K562 (cell line): ENCODE results near the gene MAN1B1. TPM values are rescaled to one million over a fixed set of nuclear protein-coding genes. Genes with fewer than 3 reads are reported as not detected.
A peak's percentile ranks its signal among the peaks of the same experiment; 100 is the strongest.

Source experiments
- EGR1 ChIP-seq: fragments of 450-650 bp; conservative IDR thresholded peaks from 2 replicates; pipeline ENCODE4 v1.6.1; 2017; ENCODE audit warnings: mild to moderate bottlenecking
- MEIS2 ChIP-seq: fragments of 450-650 bp; IDR thresholded peaks from 2 replicates; pipeline ENCODE4 v1.6.1; 2014; ENCODE audit warnings: mild to moderate bottlenecking; ENCODE audit not compliant: partially characterized antibody
- NCOA1 ChIP-seq: fragments of 450-650 bp; IDR thresholded peaks from 2 replicates; pipeline ENCODE4 v1.6.1; 2016; ENCODE audit warnings: low read depth
- NFIC ChIP-seq: fragments of 450-650 bp; IDR thresholded peaks from 2 replicates; pipeline ENCODE4 v1.6.1; 2017; ENCODE audit warnings: mild to moderate bottlenecking, inconsistent platforms
- RBM14 ChIP-seq: fragments of 200-400 bp; formaldehyde crosslinking; IDR thresholded peaks from 2 replicates; pipeline ENCODE4 v1.6.1; 2018; ENCODE audit warnings: low read depth, mild to moderate bottlenecking, low read length, moderate library complexity, borderline replicate concordance; ENCODE audit not compliant: insufficient read depth
- SRSF9 ChIP-seq: fragments of 200-400 bp; formaldehyde crosslinking; IDR thresholded peaks from 2 replicates; pipeline ENCODE4 v1.6.1; 2017; ENCODE audit warnings: low read depth, low read length, borderline replicate concordance
- TOE1 ChIP-seq, 2 experiments: fragments of 450-650 bp in 1 of 2; sonication (generic) in 1 of 2; formaldehyde crosslinking in 1 of 2; IDR thresholded peaks; 2 replicates each; pipeline versions ENCODE4 v1.7.1 to v1.8.0; 2016 to 2022; ENCODE audit warnings: borderline replicate concordance in 2 of 2, mild to moderate bottlenecking in 2 of 2, antibody characterized with exemption in 1 of 2, inconsistent platforms in 1 of 2, low read depth in 1 of 2, missing genetic modification reagents in 1 of 2, moderate library complexity in 1 of 2
- TRIM28 ChIP-seq: fragments of 450-650 bp; IDR thresholded peaks from 2 replicates; pipeline ENCODE4 v1.6.1; 2017
- ZKSCAN8 ChIP-seq: fragments of 200-800 bp; sonication (Bioruptor generic); IDR thresholded peaks from 2 replicates; pipeline ENCODE4 v1.6.1; 2016; ENCODE audit warnings: missing genetic modification characterization, missing compliant biosample characterization
- ZNF121 ChIP-seq: sonication (generic); formaldehyde crosslinking; conservative IDR thresholded peaks from 2 replicates; pipeline ENCODE4 v1.8.0; 2022; ENCODE audit warnings: missing genetic modification reagents
- ZNF184 ChIP-seq: sonication (generic); formaldehyde crosslinking; IDR thresholded peaks from 2 replicates; pipeline ENCODE4 v1.5.0; 2020; ENCODE audit warnings: missing genetic modification reagents
- ZNF444 ChIP-seq: fragments of 250-450 bp; sonication (Bioruptor Pico); IDR thresholded peaks from 2 replicates; pipeline ENCODE4 v1.4.0; 2020; ENCODE audit warnings: mild to moderate bottlenecking, moderate library complexity
- polyA plus RNA-seq, 8 experiments: library from polyadenylated mRNA; depleted of rRNA in 4 of 8; stranded (reverse) in 5 of 8; unstranded in 3 of 8; fragments of >200 nt; fragmentation: Nextera tagmentation in 2 of 8; fragmentation: Illumina TruSeq in 1 of 8; extraction: Ambion mirVana in 2 of 8; extraction: Trizol in 1 of 8; gene quantifications; 2 replicates each; pipeline versions ENCODE4 v1.2.1 to v1.2.3, GENCODE V29; 2011 to 2014; ENCODE audit warnings: inconsistent platforms in 1 of 8, missing spikeins in 1 of 8
- total RNA-seq, 7 experiments: library from RNA; depleted of rRNA in 6 of 7; stranded (reverse); fragments of >200 nt in 6 of 7; fragmentation: Illumina TruSeq in 2 of 7; extraction: Trizol in 2 of 7; gene quantifications; 2 replicates each; pipeline versions ENCODE4 v1.2.1 to v1.2.3, GENCODE V29; 2011 to 2021; ENCODE audit warnings: low replicate concordance in 1 of 7
- TF ChIP-seq, protein P1 (sequence below): IDR thresholded peaks from 2 replicates; pipeline ENCODE4 v1.6.1; 2011; ENCODE audit not compliant: insufficient read length; ENCODE audit errors: extremely low read depth
- TF ChIP-seq, protein P2 (sequence below), 2 experiments: IDR thresholded peaks in 1 of 2; conservative IDR thresholded peaks in 1 of 2; 2 replicates each; pipeline ENCODE4 v1.6.1; 2016; ENCODE audit warnings: low read depth in 2 of 2, mild to moderate bottlenecking in 1 of 2, missing compliant biosample characterization in 1 of 2, missing genetic modification characterization in 1 of 2, moderate library complexity in 1 of 2
- TF ChIP-seq, protein P3 (sequence below): fragments of 250-450 bp; sonication (Bioruptor Pico); IDR thresholded peaks from 2 replicates; pipeline ENCODE4 v1.8.0; 2021; ENCODE audit warnings: moderate library complexity, mild to moderate bottlenecking, inconsistent platforms
- TF ChIP-seq, protein P4 (sequence below): fragments of 450-650 bp; IDR thresholded peaks from 2 replicates; pipeline ENCODE4 v1.6.1; 2016; ENCODE audit warnings: missing biosample characterization, missing genetic modification characterization
- TF ChIP-seq, protein P5 (sequence below): fragments of 450-650 bp; IDR thresholded peaks from 2 replicates; pipeline ENCODE4 v1.6.1; 2016; ENCODE audit warnings: borderline replicate concordance

Gene MAN1B1
- total and polyA plus RNA-seq, 9 of the 15 experiments (the other 6 are each of a cell fraction or from before 2014, with no cell fraction given): 0.55 to 36.6 (median 27.3) TPM

DNA sequence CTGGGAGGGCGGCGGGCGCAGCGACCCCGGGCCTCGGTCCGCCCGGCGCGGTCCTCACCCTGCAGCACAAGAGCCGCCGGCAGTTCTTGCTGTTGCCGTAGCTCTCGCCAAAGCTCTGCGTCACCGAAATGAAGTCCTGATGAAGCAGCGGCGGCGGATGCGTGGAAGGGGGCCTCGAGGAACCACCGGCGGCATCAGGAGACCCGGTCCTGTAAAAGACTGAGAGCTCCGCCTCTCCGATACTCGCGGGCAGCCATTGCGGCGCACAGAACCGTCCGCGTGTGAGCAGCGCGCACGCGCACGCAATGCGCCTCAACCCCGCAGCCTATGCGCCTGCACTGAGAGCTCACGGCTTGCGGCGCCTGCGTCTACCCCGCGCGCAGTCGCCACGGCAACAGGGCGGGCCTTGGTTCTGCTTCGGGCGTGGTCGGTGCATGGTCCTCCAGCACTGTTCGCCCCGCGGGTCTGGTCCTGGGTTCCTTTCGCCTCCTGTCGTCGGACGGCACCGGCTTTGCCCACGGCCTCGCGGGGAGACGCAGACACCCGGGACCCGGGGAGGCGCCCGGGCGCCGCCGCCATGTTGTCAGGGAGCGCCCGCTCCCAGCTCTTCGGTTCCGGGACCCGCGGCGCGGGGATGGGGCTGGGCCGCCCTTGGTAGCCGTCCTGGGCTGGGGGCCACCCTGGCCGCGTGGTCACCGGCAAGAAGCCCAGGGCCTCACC lies 42.8 kb downstream of the MAN1B1 start (continued):
- TF ChIP-seq, protein P1, sequence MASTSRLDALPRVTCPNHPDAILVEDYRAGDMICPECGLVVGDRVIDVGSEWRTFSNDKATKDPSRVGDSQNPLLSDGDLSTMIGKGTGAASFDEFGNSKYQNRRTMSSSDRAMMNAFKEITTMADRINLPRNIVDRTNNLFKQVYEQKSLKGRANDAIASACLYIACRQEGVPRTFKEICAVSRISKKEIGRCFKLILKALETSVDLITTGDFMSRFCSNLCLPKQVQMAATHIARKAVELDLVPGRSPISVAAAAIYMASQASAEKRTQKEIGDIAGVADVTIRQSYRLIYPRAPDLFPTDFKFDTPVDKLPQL: no peak
- TF ChIP-seq RBM14 (0 out of 2 replicates have a peak, but pooled peaks have one; percentile 31), ZNF184 (CRISPR knock-in tag) (no peak), NFIC (no peak), SRSF9 (no peak), EGR1 (peak; percentile 64), ZNF121 (CRISPR knock-in tag) (no peak), ZKSCAN8 (no peak), NCOA1 (no peak), TRIM28 (peak; percentile 49; the same call in 1 of the 2 replicates), ZNF444 (CRISPR knock-in tag) (no peak), MEIS2 (peak; percentile 90), TOE1 (IDR thresholded peaks at IDR 0.05; ENCODE audit: borderline replicate concordance) (no peak), TOE1 (CRISPR knock-in tag; IDR thresholded peaks at IDR 0.05; ENCODE audit: borderline replicate concordance, low read depth) (no peak)
- TF ChIP-seq, protein P2, sequence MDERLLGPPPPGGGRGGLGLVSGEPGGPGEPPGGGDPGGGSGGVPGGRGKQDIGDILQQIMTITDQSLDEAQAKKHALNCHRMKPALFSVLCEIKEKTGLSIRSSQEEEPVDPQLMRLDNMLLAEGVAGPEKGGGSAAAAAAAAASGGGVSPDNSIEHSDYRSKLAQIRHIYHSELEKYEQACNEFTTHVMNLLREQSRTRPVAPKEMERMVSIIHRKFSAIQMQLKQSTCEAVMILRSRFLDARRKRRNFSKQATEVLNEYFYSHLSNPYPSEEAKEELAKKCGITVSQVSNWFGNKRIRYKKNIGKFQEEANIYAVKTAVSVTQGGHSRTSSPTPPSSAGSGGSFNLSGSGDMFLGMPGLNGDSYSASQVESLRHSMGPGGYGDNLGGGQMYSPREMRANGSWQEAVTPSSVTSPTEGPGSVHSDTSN (CRISPR knock-in tag; IDR thresholded peaks at IDR 0.05; ENCODE audit: low read depth): no peak
- TF ChIP-seq, protein P2 (tag; conservative IDR thresholded peaks at IDR 0.05; ENCODE audit: low read depth): no peak
- TF ChIP-seq, protein P3, sequence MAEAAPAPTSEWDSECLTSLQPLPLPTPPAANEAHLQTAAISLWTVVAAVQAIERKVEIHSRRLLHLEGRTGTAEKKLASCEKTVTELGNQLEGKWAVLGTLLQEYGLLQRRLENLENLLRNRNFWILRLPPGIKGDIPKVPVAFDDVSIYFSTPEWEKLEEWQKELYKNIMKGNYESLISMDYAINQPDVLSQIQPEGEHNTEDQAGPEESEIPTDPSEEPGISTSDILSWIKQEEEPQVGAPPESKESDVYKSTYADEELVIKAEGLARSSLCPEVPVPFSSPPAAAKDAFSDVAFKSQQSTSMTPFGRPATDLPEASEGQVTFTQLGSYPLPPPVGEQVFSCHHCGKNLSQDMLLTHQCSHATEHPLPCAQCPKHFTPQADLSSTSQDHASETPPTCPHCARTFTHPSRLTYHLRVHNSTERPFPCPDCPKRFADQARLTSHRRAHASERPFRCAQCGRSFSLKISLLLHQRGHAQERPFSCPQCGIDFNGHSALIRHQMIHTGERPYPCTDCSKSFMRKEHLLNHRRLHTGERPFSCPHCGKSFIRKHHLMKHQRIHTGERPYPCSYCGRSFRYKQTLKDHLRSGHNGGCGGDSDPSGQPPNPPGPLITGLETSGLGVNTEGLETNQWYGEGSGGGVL (CRISPR knock-in tag): no peak
- TF ChIP-seq, protein P4, sequence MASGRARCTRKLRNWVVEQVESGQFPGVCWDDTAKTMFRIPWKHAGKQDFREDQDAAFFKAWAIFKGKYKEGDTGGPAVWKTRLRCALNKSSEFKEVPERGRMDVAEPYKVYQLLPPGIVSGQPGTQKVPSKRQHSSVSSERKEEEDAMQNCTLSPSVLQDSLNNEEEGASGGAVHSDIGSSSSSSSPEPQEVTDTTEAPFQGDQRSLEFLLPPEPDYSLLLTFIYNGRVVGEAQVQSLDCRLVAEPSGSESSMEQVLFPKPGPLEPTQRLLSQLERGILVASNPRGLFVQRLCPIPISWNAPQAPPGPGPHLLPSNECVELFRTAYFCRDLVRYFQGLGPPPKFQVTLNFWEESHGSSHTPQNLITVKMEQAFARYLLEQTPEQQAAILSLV (tag): no peak
- TF ChIP-seq, protein P5, sequence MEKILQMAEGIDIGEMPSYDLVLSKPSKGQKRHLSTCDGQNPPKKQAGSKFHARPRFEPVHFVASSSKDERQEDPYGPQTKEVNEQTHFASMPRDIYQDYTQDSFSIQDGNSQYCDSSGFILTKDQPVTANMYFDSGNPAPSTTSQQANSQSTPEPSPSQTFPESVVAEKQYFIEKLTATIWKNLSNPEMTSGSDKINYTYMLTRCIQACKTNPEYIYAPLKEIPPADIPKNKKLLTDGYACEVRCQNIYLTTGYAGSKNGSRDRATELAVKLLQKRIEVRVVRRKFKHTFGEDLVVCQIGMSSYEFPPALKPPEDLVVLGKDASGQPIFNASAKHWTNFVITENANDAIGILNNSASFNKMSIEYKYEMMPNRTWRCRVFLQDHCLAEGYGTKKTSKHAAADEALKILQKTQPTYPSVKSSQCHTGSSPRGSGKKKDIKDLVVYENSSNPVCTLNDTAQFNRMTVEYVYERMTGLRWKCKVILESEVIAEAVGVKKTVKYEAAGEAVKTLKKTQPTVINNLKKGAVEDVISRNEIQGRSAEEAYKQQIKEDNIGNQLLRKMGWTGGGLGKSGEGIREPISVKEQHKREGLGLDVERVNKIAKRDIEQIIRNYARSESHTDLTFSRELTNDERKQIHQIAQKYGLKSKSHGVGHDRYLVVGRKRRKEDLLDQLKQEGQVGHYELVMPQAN: peak; percentile 63; the same call in 1 of the 2 replicates
